HG02610 (cell line): ENCODE measurements around the gene CCDC81.
"Not testable (repeated sequence)": the region's sequence is repeated elsewhere in the genome, so short reads cannot be mapped to it uniquely, and the experiment has no call there.

Experiments
- ATAC-seq: cut with Tn5 transposase; IDR thresholded peaks from one replicate; pipeline ENCODE4 v1.9.1; 2021; ENCODE audit warnings: mild to moderate bottlenecking, moderate library complexity; ENCODE audit not compliant: unreplicated experiment

Gene CCDC81

GRCh38 chr11:86374586-86374985 lies at the start of gene CCDC81:
TSS of gene CCDC81 (plus strand) at chr11:86374887. CDS start at chr11:86375164, 277 bp downstream.
- ATAC-seq: no peak

GRCh38 chr11:86335131-86335767 lies 39.4 kb upstream of the CCDC81 start:
- no peak for ATAC-seq

DNA sequence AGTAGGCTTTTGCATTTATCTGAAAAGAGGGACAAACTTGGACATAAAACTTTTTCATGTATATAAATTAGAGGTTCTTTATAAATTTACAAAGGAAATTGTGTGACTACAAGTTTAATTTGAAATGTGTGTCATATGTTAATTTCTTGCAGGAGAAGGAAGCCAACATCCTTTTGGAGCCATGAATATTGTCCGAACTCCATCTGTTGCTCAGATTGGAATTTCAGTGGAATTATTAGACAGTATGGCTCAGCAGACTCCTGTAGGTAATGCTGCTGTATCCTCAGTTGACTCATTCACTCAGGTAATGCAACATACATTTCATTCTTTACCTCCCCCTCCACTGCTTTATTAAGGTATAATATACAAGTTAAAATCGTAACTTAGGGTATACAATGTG lies 37.5 kb upstream of the CCDC81 start:
- ATAC-seq: no peak

- no peak for ATAC-seq
Measured at GRCh38 chr11:86341382-86341781, 33.3 kb upstream of the CCDC81 start.

DNA sequence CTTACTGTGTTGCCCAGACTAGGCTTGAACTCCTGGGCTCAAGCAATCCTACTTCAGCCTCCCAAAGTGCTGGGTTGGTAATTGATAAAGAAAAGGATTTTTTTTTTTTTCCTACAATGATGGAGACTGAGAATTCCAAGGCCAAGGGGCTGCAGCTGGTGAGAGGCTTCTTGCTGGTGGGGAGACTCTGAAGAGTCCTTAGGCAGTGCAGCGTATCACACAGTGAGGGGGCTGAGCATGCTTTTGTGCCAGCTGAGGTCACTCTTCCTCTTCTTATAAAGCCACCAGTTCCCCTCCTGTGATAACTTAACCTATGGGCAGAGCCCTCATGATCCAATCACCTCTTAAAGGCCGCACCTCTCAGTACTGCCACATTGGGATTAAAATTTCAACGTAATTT lies 28.2 kb upstream of the CCDC81 start:
- ATAC-seq: no peak

- ATAC-seq: no peak
Measured at GRCh38 chr11:86355256-86355655, 19.4 kb upstream of the CCDC81 start.

GRCh38 chr11:86357412-86357811 lies 17.3 kb upstream of the CCDC81 start:
- not testable (repeated sequence) for ATAC-seq

DNA sequence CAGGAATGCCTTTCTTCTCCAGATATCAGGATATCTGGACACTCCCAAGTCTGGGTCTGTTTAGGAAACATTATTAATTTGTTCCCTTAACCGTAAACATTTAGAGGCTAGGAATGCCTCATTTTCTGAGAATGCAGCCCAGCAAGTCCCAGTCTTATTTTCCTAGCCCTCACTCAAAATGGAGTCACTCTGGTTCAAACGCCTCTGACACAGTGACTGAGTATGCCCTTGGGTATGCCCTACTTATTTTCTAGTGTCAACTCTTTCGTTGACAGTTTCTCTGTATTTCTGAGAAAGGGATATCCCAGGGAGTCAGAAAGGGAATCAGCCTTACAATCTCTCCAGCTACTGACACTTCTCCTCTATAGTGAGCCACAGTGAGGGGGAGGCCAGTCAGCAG lies 16.0 kb upstream of the CCDC81 start:
- no peak for ATAC-seq

DNA sequence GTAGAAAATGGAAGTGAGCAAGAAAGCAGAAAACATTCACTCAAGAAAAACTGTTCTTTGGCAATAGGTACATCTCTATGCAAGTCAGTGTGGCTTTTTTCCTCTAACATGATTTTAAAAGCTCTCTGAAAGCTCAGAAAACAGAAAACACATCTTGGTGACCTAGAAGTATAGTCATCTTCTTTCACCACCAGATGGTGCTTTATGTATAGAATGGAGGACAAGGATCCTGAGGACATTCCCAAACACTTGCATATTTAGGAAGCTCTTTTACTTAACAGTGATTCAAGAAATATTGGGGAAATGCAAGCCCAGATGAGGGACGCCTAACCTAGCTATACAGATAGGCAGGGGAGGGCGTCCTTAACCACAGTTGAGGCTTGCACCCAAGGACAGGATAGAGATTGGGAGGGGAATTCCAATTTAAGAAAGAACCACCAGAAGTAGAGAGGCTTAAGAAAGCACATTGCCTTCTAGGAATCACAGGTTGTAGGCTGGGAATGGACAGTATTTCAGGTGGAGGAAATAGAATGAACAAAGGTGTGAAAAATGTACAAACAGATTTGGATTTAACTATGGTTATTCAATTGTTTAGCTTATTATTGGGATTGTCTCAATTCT lies 13.8 kb upstream of the CCDC81 start:
- ATAC-seq: no peak

- ATAC-seq: no peak
Measured at GRCh38 chr11:86363424-86363823, 11.3 kb upstream of the CCDC81 start.

- ATAC-seq: no peak
Measured at GRCh38 chr11:86365546-86365945, 9.1 kb upstream of the CCDC81 start.

GRCh38 chr11:86369668-86370067 lies 5.0 kb upstream of the CCDC81 start:
- no peak for ATAC-seq

DNA sequence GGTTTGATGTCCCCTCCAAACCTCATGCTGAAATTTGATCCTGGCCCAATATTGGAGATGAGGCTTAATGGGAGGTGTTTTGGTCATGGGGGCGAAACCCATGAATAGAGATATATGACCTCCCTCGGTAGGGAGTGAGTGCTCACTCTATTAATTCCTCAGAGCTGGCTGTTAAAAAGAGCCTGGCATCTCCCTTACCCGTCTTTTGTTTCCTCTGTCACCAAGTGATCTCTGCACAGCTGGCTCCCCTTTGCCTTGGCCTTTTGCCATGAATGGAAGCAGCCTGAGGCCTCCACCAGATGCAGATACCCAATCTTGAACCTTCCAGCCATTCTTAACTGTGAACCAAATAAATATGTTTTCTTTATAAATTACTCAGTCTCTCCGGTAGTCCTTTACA lies 4.5 kb upstream of the CCDC81 start:
- ATAC-seq: no peak

- no peak for ATAC-seq
Measured at GRCh38 chr11:86370922-86371594, 3.6 kb upstream of the CCDC81 start.

GRCh38 chr11:86372041-86372440 lies 2.6 kb upstream of the CCDC81 start:
- no peak for ATAC-seq

- no peak for ATAC-seq
Measured at GRCh38 chr11:86372586-86372985, 2.1 kb upstream of the CCDC81 start.

DNA sequence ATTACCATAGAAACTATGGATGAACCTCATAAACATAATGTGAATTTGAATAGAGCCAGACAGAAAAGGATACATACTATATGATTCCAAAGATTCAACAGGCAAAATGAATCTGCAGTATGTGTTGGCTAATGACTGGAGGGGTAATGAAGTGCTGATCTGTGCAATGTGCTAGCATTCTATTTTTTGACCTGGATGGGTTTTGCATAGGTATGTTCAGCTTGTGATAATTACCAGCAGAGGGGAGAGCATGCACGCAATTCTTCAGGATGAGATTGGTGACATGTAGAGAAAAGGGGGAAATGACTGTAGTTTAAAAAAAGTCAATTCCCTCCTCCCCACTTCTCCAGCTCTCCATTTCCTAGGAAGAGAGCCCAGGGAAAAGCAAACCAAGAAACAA lies 618 bp upstream of the CCDC81 start:
- no peak for ATAC-seq

DNA sequence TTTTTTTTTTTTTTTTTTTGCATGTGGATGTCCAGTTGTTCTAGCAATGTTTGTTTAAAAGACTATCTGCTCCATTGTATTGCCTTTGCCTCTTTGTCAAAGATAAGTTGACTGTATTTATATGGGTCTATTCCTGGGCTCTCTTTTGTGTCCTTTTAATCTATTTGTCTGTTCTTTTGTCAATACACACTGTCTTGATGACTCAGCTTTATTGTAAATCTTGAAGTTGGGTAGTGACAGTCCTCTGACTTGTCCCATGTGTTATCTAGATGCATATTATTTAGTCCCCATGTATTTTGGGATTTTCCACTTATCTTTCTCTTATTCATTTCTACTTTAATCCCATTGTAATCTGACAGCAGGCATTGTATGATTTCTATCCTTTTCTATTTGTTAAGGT lies 3.3 kb downstream of the CCDC81 start:
- no peak for ATAC-seq

DNA sequence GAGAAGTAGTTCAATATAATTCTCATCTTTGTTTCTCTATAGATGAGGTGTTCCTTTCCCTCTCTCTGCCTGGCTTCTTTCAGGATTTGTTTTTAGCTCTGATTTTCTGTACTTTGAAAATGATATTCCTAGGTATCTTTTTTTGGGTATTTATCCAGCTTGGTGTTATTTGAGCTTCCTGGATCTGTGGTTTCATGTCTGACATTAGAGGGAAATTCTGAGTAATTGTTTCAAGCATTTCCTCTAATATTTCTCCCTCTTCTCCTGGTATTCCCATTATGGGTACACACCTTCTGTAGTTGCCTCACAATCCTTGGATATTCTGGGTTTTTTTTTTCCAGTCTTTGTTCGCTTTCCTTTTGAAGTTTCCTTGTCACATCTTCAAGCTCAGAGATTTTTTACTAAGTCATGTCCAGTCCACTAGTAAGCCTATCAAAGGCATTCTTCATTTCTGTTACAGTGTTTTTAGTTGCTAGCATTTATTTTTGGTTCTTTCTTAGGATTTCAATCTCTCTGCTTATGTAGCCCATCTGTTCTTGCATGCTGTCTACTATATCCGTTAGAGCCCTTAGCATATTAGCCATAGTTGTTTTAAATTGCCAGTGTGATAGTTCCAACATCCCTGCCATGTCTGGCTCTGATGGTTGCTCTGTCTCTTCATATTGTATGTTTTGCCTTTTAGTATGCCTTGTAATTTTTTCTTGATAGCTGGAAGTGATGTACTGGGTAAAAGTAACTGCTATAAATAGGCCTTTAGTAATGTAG lies 5.8 kb downstream of the CCDC81 start:
- no peak for ATAC-seq

GRCh38 chr11:86383041-86383955 lies 8.6 kb downstream of the CCDC81 start:
- ATAC-seq: no peak

DNA sequence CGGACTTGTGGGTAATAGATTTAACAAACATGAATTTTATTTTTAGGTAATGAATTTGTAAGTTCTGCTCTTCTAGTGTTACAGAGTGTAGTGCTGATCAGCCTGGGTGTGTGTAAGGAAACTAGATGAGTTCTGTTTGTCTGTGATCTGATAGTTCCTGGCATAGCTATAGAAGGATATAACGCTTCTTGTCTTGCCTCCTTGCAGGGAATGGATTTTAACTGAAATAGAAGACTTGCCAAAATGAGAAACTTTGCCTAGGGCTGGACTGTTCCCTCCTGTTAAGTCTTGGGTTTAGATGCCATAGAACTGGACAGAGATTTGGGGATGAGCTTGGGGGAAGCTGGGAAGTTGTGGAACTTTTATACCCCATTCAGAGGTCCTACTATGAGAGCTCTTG lies 11.6 kb downstream of the CCDC81 start:
- ATAC-seq: no peak
